HG02571 (cell line): ENCODE results near the gene B4GALNT3.
"Not testable (repeated sequence)": the region's sequence is repeated elsewhere in the genome, so short reads cannot be mapped to it uniquely, and the experiment has no call there.

ENCODE experiments used
- ATAC-seq: cut with Tn5 transposase; IDR thresholded peaks from one replicate; pipeline ENCODE4 v1.9.1; 2021; ENCODE audit warnings: mild to moderate bottlenecking, moderate library complexity; ENCODE audit not compliant: unreplicated experiment

Gene B4GALNT3

DNA sequence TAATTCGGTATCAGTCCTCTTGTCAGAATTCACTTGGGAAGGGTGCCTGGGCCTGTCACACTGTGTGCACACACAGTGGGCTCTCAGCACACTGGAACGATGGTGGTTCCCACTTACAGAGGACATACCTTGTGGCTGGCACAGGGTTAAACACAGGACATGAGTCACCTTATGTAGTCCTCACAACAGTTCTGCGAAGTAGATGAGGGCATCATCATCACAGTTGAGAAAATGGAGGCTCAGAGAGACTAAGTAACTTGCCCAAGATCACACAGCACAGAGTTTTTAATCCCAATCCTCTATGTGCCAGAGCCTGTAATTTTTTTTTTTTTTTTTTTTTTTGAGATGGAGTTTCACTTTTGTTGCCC is 112.8 kb downstream of the B4GALNT3 start:
- no peak for ATAC-seq

DNA sequence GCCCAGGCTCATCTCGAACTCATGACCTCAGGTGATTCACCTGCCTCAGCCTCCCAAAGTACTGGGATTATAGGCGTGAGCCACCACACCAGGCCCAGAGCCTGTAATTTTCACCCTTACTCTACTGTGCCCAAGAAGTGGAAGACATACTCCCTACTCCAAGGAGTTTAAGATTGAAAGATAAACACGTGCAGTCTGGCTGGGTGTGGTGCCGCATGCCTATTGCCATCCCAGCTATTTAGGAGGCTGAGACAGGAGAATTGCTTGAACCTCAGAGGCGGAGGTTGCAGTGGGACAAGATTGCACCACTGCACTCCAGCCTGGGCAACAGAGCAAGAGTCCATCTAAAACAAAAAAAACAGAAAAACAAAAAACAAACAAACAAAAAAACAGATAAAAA is 113.5 kb downstream of the B4GALNT3 start:
- ATAC-seq: no peak

DNA sequence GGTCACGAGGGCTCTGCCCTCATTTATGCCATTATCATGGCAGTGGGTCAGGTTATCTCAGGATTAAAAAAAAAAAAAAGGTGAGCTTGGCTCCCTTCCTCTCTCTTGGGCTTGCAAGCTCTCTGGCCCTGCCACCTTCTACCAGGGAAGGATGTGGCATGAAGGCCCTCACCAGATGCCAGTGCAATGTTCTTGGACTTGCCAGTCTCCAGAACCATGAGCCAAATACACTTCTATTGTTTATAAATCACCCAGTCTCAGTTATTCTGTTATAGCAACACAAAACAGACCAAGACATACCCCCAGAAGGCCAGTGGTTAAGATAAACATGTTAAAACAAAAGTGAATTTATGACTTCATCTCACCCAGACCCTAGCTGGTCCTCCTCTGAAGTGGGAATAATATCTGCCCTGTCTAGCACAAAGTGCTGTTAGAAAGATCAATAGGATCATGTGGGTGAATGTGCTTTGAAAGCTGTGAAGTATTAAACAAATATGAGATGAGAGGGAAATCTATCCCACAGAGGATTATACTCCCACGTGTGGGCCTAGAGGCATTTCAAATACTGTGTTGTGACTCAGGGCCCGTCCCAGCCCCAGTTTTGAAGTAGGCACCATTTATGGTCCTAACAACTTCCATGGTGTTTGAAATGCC is 114.9 kb downstream of the B4GALNT3 start:
- ATAC-seq: no peak

DNA sequence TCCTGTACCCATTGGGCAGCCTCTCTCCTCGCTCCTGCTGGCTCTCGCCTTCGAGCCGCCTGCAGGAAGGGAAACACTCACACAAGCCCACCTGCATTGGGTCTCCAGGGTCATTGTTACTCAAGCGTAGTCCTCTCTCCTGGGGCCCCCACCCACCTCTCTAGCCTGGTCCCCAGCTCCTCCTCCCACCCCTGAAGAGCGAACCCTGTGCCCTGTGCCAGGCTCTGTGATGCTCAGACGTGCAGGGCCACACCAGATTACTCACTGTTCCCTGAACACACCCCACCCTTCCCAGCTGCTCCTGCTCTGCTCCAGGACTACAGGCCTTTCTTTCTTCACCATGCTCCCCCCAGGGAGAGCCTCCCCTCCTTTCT is 115.4 kb downstream of the B4GALNT3 start:
- no peak for ATAC-seq

DNA sequence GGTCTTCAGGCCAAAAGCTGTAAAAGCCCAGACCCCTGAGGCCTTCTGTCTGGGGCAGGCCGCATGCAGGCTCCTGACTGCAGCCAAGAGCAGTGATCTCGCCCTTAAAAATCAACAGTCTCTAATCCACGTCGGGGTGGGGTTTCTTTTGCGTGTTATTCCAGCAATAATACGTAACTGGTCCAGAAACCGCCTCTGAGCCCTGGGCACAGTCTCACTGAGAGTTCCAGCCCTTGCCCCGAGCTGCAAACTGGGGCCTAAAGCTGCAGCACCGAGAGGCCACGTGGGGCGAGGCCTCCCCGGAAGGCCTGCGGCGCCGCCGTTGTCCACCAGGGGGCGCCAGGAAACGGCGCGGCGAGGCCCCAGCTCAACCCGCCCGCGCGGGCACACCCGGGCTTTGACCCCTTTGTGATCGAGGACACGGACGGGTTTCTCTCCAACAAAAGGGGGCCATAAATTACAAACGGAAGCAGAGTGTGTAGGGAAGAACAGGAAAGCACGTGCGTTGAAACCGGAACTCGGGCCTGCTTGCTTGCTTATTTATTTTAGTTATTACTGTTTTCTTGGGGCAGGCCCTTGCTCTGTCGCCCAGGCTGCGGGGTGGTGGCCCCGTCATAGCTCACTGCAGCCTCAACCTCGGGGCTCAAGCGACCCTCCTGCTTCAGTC is 116.3 kb downstream of the B4GALNT3 start:
- ATAC-seq: no peak

DNA sequence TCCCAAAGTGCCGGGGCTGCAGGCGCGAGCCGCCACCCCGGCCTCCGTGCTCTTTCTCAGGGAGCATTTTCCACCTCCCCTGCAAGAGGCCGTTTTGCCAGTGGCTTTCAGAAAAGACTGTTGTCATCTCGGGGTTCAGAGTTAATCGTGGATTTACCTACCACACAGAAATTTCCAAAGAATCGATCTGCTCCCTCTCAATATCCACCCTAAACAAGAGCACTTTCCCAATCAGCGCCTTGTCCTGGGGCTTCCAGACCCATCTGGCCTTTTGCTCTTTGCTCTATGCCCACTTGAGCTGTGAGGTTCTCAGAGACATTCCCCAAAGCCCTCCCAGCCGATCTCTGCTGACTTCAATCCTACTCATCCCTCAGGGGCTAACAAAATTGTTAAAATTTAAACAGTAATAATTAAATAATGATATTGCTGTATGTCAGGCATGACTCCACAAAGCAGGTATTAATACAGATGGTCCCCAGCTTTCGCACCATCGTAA is 116.9 kb downstream of the B4GALNT3 start:
- no peak for ATAC-seq

GRCh38 chr12:577994-578747 is 118.4 kb downstream of the B4GALNT3 start:
- ATAC-seq: not testable (repeated sequence)

DNA sequence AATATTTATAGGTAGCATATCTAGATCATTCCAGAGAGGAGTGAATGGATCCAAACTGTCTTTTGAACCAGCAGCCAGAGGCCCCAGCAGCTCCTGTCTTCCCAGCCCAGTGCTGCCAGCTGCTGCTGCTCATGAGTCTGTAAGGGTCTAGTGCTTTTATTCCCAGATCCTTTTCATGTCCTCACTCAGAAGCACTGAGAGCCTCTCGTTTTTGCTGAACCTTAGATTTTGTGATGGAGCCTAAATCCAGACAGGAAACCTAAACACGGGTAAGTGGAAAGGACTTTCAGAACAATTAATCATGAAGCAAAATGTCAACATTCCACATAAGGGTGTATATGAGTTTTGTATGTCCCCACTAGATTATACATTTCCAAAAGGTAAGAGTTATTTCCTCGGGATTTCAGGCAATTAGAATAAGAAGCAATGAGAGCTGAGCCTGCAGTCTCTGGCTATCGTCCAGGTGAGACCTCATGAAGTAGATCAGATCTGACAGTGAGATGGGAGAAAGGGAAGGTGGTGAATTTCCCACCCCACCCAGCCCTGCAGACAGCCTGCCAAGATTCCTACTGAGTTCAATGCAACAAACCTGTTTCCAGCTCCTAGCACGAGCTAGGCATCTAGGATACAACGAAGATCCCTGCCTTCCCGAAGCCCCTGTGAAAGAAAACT is 119.1 kb downstream of the B4GALNT3 start:
- ATAC-seq: no peak

GRCh38 chr12:579420-580110 is 119.8 kb downstream of the B4GALNT3 start:
- no peak for ATAC-seq

- ATAC-seq: no peak
These were observed 121.1 kb downstream of the B4GALNT3 start for GRCh38 chr12:580813-581212.

GRCh38 chr12:581321-581720 is 121.6 kb downstream of the B4GALNT3 start:
- no peak for ATAC-seq

DNA sequence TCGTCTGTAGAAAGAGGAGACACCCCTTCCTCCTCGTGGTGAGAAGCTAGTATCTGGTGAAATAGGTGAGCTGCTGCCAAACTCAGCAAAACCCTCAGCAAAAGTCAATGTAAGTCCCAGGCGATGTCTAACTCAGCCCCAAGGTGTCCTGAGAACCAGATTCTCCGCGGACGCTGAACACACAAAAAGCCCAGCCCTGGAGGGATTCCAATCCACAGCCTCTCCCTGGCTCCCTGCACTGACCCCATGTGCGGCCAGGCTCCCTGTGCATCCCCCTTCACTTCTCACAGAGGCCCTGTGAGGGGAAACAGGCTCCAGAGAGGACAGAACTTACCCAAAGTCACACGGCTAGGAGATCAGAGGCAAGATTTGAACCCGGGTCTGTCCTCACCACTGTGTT is 122.0 kb downstream of the B4GALNT3 start:
- ATAC-seq: no peak

GRCh38 chr12:583251-583869 is 123.6 kb downstream of the B4GALNT3 start:
- no peak for ATAC-seq

DNA sequence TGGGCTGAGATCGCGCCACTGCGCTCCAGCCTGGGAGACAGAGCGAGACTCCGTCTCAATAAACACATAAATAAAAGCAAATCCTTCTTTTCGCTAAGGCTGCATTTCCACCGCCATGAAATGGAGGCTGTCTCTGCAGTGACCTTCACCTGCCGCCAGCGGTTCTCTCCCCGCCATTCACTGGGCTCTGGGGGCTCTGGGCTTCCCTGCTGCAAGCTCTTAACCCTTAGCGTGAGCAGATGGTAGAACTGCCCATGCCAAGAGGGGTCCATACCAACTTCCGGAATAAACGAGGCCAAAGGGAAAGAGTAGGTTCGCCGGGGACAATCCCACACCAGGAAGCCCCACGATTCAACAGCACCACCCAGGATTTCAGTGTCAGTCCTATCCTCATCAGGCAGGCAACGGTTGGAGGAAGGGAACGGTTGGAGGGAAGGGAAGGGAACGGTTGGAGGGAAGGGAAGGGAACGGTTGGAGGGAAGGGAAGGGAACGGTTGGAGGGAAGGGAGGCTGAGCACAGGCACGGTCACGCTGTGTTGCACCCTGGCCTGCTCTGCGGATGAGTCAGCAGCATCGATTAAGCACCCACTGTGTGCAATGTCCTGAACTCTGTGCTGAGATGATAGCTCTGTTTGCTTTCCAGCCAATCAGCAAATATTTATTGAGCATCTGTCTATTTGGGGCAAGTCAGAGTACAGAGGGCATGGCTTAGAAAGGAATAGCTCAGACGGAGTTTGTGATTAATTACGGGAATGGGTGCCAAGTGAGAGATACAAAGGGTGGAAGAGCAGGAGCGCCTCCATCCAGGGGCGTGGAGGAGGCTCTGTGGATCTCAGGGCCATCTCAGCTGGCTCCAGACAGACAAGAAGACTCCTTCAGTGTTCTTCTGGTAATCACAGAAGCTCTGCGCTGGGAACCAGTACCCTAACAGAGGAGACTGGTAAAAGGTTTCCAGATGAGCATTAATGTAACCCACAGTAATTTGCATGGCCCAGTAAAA is 125.6 kb downstream of the B4GALNT3 start:
- no peak for ATAC-seq

DNA sequence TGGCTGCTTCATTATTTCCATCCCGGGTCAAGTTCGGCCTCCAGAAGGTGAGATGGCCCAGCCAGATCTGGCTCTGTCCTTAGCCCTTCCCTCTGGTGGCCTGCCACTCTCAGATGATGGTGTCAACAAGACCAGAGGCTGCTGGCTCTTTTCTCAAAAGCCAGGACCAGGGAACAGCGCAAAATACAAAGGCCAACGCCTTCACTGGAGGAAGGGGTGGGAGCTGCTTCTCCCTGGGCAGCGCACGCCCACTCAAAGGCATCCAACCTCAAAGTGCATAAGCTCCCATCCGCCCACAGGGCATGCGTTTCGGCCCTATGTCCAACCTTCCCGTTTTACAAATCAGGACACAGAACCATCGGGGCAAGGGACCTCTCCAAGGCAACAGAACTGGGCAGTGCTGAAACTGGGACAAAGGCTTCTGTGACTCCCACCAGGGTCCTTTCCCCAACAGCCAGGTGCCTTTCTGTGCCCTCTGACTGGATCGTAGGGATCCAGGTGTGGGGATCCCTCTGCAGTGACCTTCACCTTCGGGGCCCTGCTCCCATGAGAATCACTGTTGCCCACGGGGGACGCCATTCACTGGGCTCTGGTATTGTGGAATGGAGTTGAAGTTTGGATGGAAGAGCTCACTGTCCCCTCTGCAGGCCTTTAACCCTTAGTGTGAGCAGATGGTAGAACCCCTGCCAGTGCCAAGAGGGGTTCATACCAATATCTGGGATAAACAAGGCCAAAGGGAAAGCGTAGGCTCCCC is 126.8 kb downstream of the B4GALNT3 start:
- no peak for ATAC-seq

- no peak for ATAC-seq
These were observed 127.6 kb downstream of the B4GALNT3 start for GRCh38 chr12:587132-588023.

- ATAC-seq: no peak
These were observed 128.2 kb downstream of the B4GALNT3 start for GRCh38 chr12:588024-588322.

DNA sequence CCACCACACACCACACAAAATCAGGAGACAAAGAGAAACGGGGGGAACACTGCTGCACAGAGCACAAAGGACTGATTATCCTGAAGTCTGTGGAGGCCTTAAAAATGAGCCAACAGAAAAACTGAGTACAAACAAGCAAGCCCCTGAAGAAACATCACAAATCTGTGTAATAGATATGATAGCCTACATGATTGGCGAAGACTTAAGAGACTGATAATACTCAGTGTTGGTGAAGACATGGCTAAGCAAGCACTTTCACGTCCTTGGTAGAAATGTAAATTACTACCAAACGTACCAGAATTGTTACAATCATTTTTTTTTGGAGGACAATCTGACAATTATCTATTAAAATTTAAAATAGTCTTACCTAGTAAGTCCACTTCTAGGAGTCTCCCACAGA is 128.9 kb downstream of the B4GALNT3 start:
- no peak for ATAC-seq
